Measurements from ENCODE around the gene LAYN. TPM values are rescaled to one million over a fixed set of nuclear protein-coding genes. Genes with fewer than 3 reads are reported as not detected.

LAYN gene
- total and polyA plus RNA-seq, 2 donors (not counting 3 experiments of a cell fraction or from before 2014, with no cell fraction given) = 0.92 to 2.2 TPM

- no TSS peak for BruUV-seq (replicated peaks)
- Histone ChIP-seq H3K36me3 (ENCODE audit: control insufficient read depth in 2 of 2, extremely low read depth in 1 of 2, insufficient read depth in 2 of 2, low read length in 2 of 2) (no peaks in the 10 kb centered on the region), H3K27ac (ENCODE audit: insufficient read depth, low read depth, low read length) (no peak overlapping the region), H3K9me3 (replicated peaks; ENCODE audit: control insufficient read depth, insufficient read depth, low read length) (no peaks in the 10 kb centered on the region), H2AFZ (ENCODE audit: low read depth, low read length) (no peak overlapping the region), H3K4me1 (ENCODE audit: control insufficient read depth, extremely low read depth, insufficient read depth, low read length) (no peaks in the 10 kb centered on the region), H4K20me1 (replicated peaks; ENCODE audit: control insufficient read depth, extremely low read depth, insufficient read depth, low read length) (no peaks in the 10 kb centered on the region), H3K4me3 (replicated peaks in 1 of 3; ENCODE audit: insufficient read depth in 1 of 3, low read depth in 1 of 3, low read length in 3 of 3) (no peak overlapping the region), H3K4me2 (ENCODE audit: insufficient read depth, low read length) (no peak overlapping the region), H3K9me1 (replicated peaks; ENCODE audit: control insufficient read depth, extremely low read depth, insufficient read depth, low read length) (no peaks in the 10 kb centered on the region), H3K79me2 (ENCODE audit: control insufficient read depth, insufficient read depth, low read length) (no peaks in the 10 kb centered on the region), H3K27me3 (ENCODE audit: control insufficient read depth in 2 of 2, insufficient read depth in 2 of 2, low read length in 2 of 2) (peaks cover 1 to 13% of the 10 kb centered on the region in 2 experiments), H3K9ac (replicated peaks; ENCODE audit: extremely low read depth, insufficient read depth, low read length) (no peak overlapping the region)
- CTCF ChIA-PET = no interaction called here
- POLR2A ChIA-PET = no interaction called here
- DNase-seq (ENCODE audit: low read depth, low spot score) (no peak), FAIRE-seq (no peak)
- TF ChIP-seq GATA2 (IDR thresholded peaks at IDR 0.05; ENCODE audit: insufficient read depth, insufficient read length, low read depth, low read length) = no peak
- TF ChIP-seq, protein P1, sequence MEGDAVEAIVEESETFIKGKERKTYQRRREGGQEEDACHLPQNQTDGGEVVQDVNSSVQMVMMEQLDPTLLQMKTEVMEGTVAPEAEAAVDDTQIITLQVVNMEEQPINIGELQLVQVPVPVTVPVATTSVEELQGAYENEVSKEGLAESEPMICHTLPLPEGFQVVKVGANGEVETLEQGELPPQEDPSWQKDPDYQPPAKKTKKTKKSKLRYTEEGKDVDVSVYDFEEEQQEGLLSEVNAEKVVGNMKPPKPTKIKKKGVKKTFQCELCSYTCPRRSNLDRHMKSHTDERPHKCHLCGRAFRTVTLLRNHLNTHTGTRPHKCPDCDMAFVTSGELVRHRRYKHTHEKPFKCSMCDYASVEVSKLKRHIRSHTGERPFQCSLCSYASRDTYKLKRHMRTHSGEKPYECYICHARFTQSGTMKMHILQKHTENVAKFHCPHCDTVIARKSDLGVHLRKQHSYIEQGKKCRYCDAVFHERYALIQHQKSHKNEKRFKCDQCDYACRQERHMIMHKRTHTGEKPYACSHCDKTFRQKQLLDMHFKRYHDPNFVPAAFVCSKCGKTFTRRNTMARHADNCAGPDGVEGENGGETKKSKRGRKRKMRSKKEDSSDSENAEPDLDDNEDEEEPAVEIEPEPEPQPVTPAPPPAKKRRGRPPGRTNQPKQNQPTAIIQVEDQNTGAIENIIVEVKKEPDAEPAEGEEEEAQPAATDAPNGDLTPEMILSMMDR (IDR thresholded peaks at IDR 0.05; ENCODE audit: extremely low read depth in 1 of 2, insufficient read depth in 1 of 2, low read depth in 1 of 2, low read length in 2 of 2) = no peak
- TF ChIP-seq, protein P2, sequence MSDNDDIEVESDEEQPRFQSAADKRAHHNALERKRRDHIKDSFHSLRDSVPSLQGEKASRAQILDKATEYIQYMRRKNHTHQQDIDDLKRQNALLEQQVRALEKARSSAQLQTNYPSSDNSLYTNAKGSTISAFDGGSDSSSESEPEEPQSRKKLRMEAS (IDR thresholded peaks at IDR 0.05; ENCODE audit: insufficient read depth, insufficient read length) = no peak
- dilution Hi-C loops (cut with MboI; ENCODE audit: extremely low pct_ligation_motif_present, low sequenced_read_pairs) = no loop called here
- intact Hi-C loops (cut with micrococcal nuclease) = no loop called here
These were observed 13.2 kb upstream of the LAYN start for GRCh38 chr11:111527279-111527678.

GRCh38 chr11:111528557-111528956 is 12.0 kb upstream of the LAYN start:
- TF ChIP-seq GATA2 (IDR thresholded peaks at IDR 0.05; ENCODE audit: insufficient read depth, insufficient read length, low read depth, low read length) (no peak), POLR2A (IDR thresholded peaks at IDR 0.05; ENCODE audit: low read depth, low read length) (no peak), POLR2AphosphoS5 (IDR thresholded peaks at IDR 0.05; ENCODE audit: insufficient read depth, low read depth, low read length) (no peak), EZH2 (IDR thresholded peaks at IDR 0.05; ENCODE audit: borderline replicate concordance, low read depth, low read length, severe bottlenecking) (no peak), MYC (IDR thresholded peaks at IDR 0.05; ENCODE audit: low read depth, low read length) (no peak), JUN (IDR thresholded peaks at IDR 0.05; ENCODE audit: borderline replicate concordance, insufficient read depth, insufficient read length, low read depth) (no peak), FOS (IDR thresholded peaks at IDR 0.05; ENCODE audit: borderline replicate concordance, insufficient read depth, low read length) (no peak)
- TF ChIP-seq, protein P2 (IDR thresholded peaks at IDR 0.05; ENCODE audit: insufficient read depth, insufficient read length) = no peak
- TF ChIP-seq, protein P1 (IDR thresholded peaks at IDR 0.05; ENCODE audit: extremely low read depth in 1 of 2, insufficient read depth in 1 of 2, low read depth in 1 of 2, low read length in 2 of 2) = no peak
- no peaks in the 10 kb centered on the region for H3K9me3 ChIP-seq (replicated peaks; ENCODE audit: control insufficient read depth, insufficient read depth, low read length)
- H3K79me2 ChIP-seq (ENCODE audit: control insufficient read depth, insufficient read depth, low read length) = no peaks in the 10 kb centered on the region
- BruUV-seq (replicated peaks) = no TSS peak
- H3K9me1 ChIP-seq (replicated peaks; ENCODE audit: control insufficient read depth, extremely low read depth, insufficient read depth, low read length) = no peaks in the 10 kb centered on the region
- intact Hi-C loops (cut with micrococcal nuclease) (no loop called here), dilution Hi-C loops (cut with MboI; ENCODE audit: extremely low pct_ligation_motif_present, low sequenced_read_pairs) (no loop called here)
- no peak overlapping the region for H3K27ac ChIP-seq (ENCODE audit: insufficient read depth, low read depth, low read length)
- H2AFZ ChIP-seq (ENCODE audit: low read depth, low read length) = no peak overlapping the region
- H3K4me1 ChIP-seq (ENCODE audit: control insufficient read depth, extremely low read depth, insufficient read depth, low read length) = no peaks in the 10 kb centered on the region
- no peaks in the 10 kb centered on the region for H4K20me1 ChIP-seq (replicated peaks; ENCODE audit: control insufficient read depth, extremely low read depth, insufficient read depth, low read length)
- no peaks in the 10 kb centered on the region for H3K36me3 ChIP-seq (ENCODE audit: control insufficient read depth in 2 of 2, extremely low read depth in 1 of 2, insufficient read depth in 2 of 2, low read length in 2 of 2)
- H3K4me2 ChIP-seq (ENCODE audit: insufficient read depth, low read length) = no peak overlapping the region
- peaks cover 3 to 18% of the 10 kb centered on the region in 2 experiments for H3K27me3 ChIP-seq (ENCODE audit: control insufficient read depth in 2 of 2, insufficient read depth in 2 of 2, low read length in 2 of 2)
- FAIRE-seq (no peak), DNase-seq (ENCODE audit: low read depth, low spot score) (no peak)
- ChIA-PET CTCF (interaction anchor here (0.8 kb wide), 1 partner anchor 246 kb away, joined by 3 read pairs; no protein-coding TSS in a partner anchor), POLR2A (no interaction called here)
- no peak overlapping the region for H3K4me3 ChIP-seq (replicated peaks in 1 of 3; ENCODE audit: insufficient read depth in 1 of 3, low read depth in 1 of 3, low read length in 3 of 3)
- H3K9ac ChIP-seq (replicated peaks; ENCODE audit: extremely low read depth, insufficient read depth, low read length) = no peak overlapping the region
